ENCODE results near the gene ITGB3.
A peak's percentile ranks its signal among the peaks of the same experiment; 100 is the strongest.

Gene ITGB3

DNA sequence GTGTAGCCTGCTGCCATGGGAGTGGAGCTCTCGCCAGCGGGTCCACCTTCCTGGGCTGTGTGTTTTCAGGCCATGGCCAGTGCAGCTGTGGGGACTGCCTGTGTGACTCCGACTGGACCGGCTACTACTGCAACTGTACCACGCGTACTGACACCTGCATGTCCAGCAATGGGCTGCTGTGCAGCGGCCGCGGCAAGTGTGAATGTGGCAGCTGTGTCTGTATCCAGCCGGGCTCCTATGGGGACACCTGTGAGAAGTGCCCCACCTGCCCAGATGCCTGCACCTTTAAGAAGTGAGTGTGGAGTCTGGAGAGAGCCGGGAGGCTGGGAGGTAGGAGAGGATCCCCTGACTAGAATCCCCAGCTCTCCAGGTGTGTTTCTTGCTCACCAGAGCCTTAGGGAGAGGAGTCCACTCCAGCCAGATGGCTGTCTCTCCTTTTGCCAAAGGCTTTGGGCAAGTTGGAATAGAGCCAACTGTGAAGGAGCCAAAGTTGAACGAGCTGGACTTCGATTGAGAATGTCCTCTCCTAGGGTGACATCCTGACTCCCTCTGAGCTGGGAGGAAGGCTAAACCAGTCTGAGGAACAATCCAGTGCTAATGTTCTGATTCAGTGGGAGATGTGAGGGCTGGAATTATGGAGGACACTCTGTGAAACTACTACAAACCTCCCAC lies 45.7 kb downstream of the ITGB3 start:
- no peak overlapping the region for H3K27ac ChIP-seq (ENCODE audit: low read length)
- H3K9ac ChIP-seq (ENCODE audit: low read length in 2 of 2), result no peak overlapping the region
- H3K27me3 ChIP-seq (ENCODE audit: control insufficient read depth in 1 of 2, insufficient read depth in 2 of 2, low read length in 2 of 2), result no peaks in the 10 kb centered on the region
- H3K4me1 ChIP-seq (ENCODE audit: control insufficient read depth, insufficient read depth, low read length), result peaks cover 7% of the 10 kb centered on the region
- no peak overlapping the region for H3K4me3 ChIP-seq (ENCODE audit: low read length in 2 of 2)
- peaks cover 26 to 30% of the 10 kb centered on the region in 2 donors for H3K36me3 ChIP-seq (ENCODE audit: control insufficient read depth in 2 of 2, insufficient read depth in 2 of 2, low read length in 2 of 2)
- peaks cover 0 to 3% of the 10 kb centered on the region in 2 donors for H3K9me3 ChIP-seq (ENCODE audit: control insufficient read depth in 2 of 2, low read length in 2 of 2)

DNA sequence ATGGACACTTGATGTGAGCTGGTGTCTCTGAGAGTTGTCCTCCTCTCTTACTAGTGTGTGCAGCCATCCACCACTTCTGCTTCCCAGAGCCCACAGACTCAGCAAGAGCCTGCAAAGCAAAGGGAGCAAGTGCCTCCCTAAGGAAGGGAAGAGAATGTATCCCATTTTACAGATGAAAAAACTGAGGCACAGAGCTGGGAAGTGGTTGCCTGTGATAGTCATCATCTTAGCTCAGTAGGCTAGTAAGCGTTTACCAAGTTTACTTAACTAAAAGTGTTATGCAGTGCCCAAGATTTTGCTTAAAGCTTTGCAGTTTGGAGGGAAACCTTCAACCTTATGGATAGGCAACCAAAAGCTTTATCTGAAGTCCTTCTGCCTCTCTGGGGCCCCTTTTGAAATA lies 47.1 kb downstream of the ITGB3 start:
- Histone ChIP-seq H3K9me3 (ENCODE audit: control insufficient read depth in 2 of 2, low read length in 2 of 2) (peaks cover 0 to 3% of the 10 kb centered on the region in 2 donors), H3K9ac (ENCODE audit: low read length in 2 of 2) (no peak overlapping the region), H3K36me3 (ENCODE audit: control insufficient read depth in 2 of 2, insufficient read depth in 2 of 2, low read length in 2 of 2) (peaks cover 26 to 27% of the 10 kb centered on the region in 2 donors), H3K27me3 (ENCODE audit: control insufficient read depth in 1 of 2, insufficient read depth in 2 of 2, low read length in 2 of 2) (no peaks in the 10 kb centered on the region), H3K4me3 (ENCODE audit: low read length in 2 of 2) (no peak overlapping the region), H3K27ac (ENCODE audit: low read length) (no peak overlapping the region), H3K4me1 (ENCODE audit: control insufficient read depth, insufficient read depth, low read length) (peaks cover 6% of the 10 kb centered on the region)

DNA sequence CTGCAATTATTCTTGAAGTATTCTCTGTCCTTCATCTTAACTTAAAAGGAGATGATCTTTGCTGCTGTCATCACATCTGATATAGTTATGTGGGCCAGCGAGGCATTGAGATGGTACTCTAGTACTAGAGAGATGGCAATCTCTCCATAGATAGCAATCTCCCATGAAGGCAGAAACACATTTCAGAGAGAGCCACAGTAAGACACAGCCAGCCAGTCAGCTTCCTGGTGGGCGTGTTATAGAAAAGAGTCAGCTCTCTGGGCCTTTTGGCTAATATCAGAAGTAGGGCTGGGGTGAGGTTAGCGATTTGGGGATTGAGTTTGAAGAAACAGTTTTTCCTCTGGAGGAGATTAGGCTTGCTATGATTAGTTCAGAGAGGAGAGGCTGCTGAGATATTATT lies 47.5 kb downstream of the ITGB3 start:
- Histone ChIP-seq H3K27ac (ENCODE audit: low read length) (no peak overlapping the region), H3K9me3 (ENCODE audit: control insufficient read depth in 2 of 2, low read length in 2 of 2) (peaks cover 0 to 3% of the 10 kb centered on the region in 2 donors), H3K4me3 (ENCODE audit: low read length in 2 of 2) (no peak overlapping the region), H3K9ac (ENCODE audit: low read length in 2 of 2) (no peak overlapping the region), H3K4me1 (ENCODE audit: control insufficient read depth, insufficient read depth, low read length) (peaks cover 6% of the 10 kb centered on the region), H3K36me3 (ENCODE audit: control insufficient read depth in 2 of 2, insufficient read depth in 2 of 2, low read length in 2 of 2) (peaks cover 26 to 27% of the 10 kb centered on the region in 2 donors), H3K27me3 (ENCODE audit: control insufficient read depth in 1 of 2, insufficient read depth in 2 of 2, low read length in 2 of 2) (no peaks in the 10 kb centered on the region)

DNA sequence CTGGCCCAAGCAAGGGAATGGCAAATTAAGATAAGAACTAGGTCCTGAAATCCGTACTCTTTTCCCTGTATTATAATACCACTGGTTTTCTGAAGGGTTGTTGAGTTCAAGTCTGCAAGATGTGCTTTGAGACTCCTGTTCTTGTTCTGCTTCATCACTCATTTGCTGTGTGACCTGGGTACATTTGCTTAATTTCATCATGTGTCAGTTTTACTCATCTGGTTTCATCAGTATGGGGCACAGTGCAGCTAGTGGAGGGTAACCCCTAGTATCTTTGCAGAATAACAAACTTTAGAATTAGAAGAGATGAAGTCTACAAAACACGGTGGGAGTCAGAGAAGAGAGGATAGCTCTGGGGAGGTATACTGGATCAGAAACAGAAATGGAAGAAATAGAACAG lies 48.2 kb downstream of the ITGB3 start:
- Histone ChIP-seq H3K27me3 (ENCODE audit: control insufficient read depth in 1 of 2, insufficient read depth in 2 of 2, low read length in 2 of 2) (no peaks in the 10 kb centered on the region), H3K4me3 (ENCODE audit: low read length in 2 of 2) (no peak overlapping the region), H3K9ac (ENCODE audit: low read length in 2 of 2) (no peak overlapping the region), H3K27ac (ENCODE audit: low read length) (no peak overlapping the region), H3K36me3 (ENCODE audit: control insufficient read depth in 2 of 2, insufficient read depth in 2 of 2, low read length in 2 of 2) (peaks cover 26 to 27% of the 10 kb centered on the region in 2 donors), H3K4me1 (ENCODE audit: control insufficient read depth, insufficient read depth, low read length) (peaks cover 6% of the 10 kb centered on the region), H3K9me3 (ENCODE audit: control insufficient read depth in 2 of 2, low read length in 2 of 2) (peaks cover 0 to 3% of the 10 kb centered on the region in 2 donors)

DNA sequence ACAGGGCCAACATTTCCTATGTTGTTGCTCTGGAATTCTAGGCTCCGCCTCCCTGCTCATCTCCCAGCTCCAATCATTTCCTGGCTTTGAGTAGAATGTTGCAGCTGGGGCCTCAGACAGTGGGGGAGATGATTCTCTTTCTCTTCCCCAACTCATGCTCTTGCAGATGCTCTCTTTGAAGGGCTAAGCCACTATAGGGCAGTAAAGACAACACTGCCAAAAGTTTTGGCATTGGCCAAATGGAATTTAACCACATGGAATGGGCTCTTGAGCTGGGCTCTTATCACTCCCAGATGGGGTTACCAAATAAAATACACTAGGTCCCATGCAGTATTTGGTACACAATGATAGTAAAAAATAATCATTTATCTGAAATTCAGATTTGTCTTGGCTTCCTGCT lies 50.6 kb downstream of the ITGB3 start:
- no peak overlapping the region for H3K4me3 ChIP-seq (ENCODE audit: low read length in 2 of 2)
- H3K9me3 ChIP-seq (ENCODE audit: control insufficient read depth in 2 of 2, low read length in 2 of 2), result peaks cover 0 to 3% of the 10 kb centered on the region in 2 donors
- no peak overlapping the region for H3K9ac ChIP-seq (ENCODE audit: low read length in 2 of 2)
- H3K36me3 ChIP-seq (ENCODE audit: control insufficient read depth in 2 of 2, insufficient read depth in 2 of 2, low read length in 2 of 2), result peaks cover 33% of the 10 kb centered on the region in 2 donors
- H3K4me1 ChIP-seq (ENCODE audit: control insufficient read depth, insufficient read depth, low read length), result peaks cover 6% of the 10 kb centered on the region
- H3K27me3 ChIP-seq (ENCODE audit: control insufficient read depth in 1 of 2, insufficient read depth in 2 of 2, low read length in 2 of 2), result no peaks in the 10 kb centered on the region
- no peak overlapping the region for H3K27ac ChIP-seq (ENCODE audit: low read length)

DNA sequence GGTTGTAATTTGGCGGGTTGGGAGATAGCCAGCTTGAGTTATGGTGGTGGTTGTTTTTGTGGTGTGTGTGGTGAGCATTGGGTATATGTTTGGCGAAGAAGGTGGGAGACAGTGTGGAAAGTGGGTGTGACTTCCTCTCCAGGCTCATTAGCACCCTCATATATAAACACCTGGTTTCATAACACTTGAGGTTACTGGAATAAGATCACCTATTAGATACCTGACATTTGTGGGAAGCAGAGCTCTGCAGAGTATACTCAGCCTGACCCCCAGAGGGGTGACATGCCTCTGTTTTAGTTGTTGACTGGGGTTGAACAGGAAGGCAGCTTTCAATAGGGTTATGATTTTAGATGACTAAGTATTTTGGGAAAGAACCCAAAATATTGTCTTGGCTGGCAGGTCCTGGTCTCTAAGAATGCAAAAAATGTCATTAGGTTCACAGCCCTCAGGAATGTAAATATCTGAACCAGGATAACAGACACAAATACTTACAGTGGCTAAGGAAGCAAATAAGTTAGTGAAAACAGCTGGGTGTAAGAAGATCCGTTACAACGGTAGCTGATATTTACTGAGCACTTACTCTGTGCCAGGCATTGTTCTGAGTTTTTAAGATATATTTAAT lies 51.8 kb downstream of the ITGB3 start:
- no peak overlapping the region for H3K4me3 ChIP-seq (ENCODE audit: low read length in 2 of 2)
- H3K36me3 ChIP-seq (ENCODE audit: control insufficient read depth in 2 of 2, insufficient read depth in 2 of 2, low read length in 2 of 2), result peaks cover 29 to 32% of the 10 kb centered on the region in 2 donors
- H3K27me3 ChIP-seq (ENCODE audit: control insufficient read depth in 1 of 2, insufficient read depth in 2 of 2, low read length in 2 of 2), result no peaks in the 10 kb centered on the region
- H3K4me1 ChIP-seq (ENCODE audit: control insufficient read depth, insufficient read depth, low read length), result peaks cover 6% of the 10 kb centered on the region
- H3K27ac ChIP-seq (ENCODE audit: low read length), result no peak overlapping the region
- H3K9me3 ChIP-seq (ENCODE audit: control insufficient read depth in 2 of 2, low read length in 2 of 2), result peaks cover 0 to 3% of the 10 kb centered on the region in 2 donors
- no peak overlapping the region for H3K9ac ChIP-seq (ENCODE audit: low read length in 2 of 2)

DNA sequence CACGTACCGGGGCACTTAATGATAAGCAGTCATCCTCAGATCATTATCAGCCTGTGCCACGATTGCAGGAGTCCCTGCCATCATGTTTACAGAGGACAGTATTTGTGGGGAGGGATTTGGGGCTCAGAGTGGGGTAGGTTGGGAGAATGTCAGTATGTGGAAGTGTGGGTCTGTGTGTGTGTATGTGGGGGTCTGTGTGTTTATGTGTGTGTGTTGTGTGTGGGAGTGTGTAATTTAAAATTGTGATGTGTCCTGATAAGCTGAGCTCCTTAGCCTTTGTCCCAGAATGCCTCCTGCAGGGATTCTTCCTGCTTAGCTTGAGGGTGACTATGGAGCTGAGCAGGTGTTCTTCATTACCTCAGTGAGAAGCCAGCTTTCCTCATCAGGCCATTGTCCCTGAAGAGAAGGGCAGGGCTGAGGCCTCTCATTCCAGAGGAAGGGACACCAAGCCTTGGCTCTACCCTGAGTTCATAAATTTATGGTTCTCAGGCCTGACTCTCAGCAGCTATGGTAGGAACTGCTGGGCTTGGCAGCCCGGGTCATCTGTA lies 56.6 kb downstream of the ITGB3 start:
- Histone ChIP-seq H3K27me3 (ENCODE audit: control insufficient read depth in 1 of 2, insufficient read depth in 2 of 2, low read length in 2 of 2) (no peaks in the 10 kb centered on the region), H3K9ac (ENCODE audit: low read length in 2 of 2) (no peak overlapping the region), H3K4me3 (ENCODE audit: low read length in 2 of 2) (no peak overlapping the region), H3K36me3 (ENCODE audit: control insufficient read depth in 2 of 2, insufficient read depth in 2 of 2, low read length in 2 of 2) (peaks cover 14 to 17% of the 10 kb centered on the region in 2 donors), H3K4me1 (ENCODE audit: control insufficient read depth, insufficient read depth, low read length) (peaks cover 8% of the 10 kb centered on the region), H3K9me3 (ENCODE audit: control insufficient read depth in 2 of 2, low read length in 2 of 2) (no peaks in the 10 kb centered on the region), H3K27ac (ENCODE audit: low read length) (no peak overlapping the region)

DNA sequence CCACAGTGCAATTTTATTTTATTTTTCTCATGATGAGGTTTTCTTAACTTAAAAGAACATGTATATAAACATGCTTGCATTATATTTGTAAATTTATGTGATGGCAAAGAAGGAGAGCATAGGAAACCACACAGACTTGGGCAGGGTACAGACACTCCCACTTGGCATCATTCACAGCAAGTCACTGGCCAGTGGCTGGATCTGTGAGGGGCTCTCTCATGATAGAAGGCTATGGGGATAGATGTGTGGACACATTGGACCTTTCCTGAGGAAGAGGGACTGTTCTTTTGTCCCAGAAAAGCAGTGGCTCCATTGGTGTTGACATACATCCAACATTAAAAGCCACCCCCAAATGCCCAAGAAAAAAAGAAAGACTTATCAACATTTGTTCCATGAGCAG lies 57.8 kb downstream of the ITGB3 start:
- Histone ChIP-seq H3K4me3 (ENCODE audit: low read length in 2 of 2) (no peak overlapping the region), H3K27ac (ENCODE audit: low read length) (no peak overlapping the region), H3K4me1 (ENCODE audit: control insufficient read depth, insufficient read depth, low read length) (peaks cover 8% of the 10 kb centered on the region), H3K27me3 (ENCODE audit: control insufficient read depth in 1 of 2, insufficient read depth in 2 of 2, low read length in 2 of 2) (no peaks in the 10 kb centered on the region), H3K9ac (ENCODE audit: low read length in 2 of 2) (no peak overlapping the region), H3K36me3 (ENCODE audit: control insufficient read depth in 2 of 2, insufficient read depth in 2 of 2, low read length in 2 of 2) (peaks cover 14 to 17% of the 10 kb centered on the region in 2 donors), H3K9me3 (ENCODE audit: control insufficient read depth in 2 of 2, low read length in 2 of 2) (no peaks in the 10 kb centered on the region)

DNA sequence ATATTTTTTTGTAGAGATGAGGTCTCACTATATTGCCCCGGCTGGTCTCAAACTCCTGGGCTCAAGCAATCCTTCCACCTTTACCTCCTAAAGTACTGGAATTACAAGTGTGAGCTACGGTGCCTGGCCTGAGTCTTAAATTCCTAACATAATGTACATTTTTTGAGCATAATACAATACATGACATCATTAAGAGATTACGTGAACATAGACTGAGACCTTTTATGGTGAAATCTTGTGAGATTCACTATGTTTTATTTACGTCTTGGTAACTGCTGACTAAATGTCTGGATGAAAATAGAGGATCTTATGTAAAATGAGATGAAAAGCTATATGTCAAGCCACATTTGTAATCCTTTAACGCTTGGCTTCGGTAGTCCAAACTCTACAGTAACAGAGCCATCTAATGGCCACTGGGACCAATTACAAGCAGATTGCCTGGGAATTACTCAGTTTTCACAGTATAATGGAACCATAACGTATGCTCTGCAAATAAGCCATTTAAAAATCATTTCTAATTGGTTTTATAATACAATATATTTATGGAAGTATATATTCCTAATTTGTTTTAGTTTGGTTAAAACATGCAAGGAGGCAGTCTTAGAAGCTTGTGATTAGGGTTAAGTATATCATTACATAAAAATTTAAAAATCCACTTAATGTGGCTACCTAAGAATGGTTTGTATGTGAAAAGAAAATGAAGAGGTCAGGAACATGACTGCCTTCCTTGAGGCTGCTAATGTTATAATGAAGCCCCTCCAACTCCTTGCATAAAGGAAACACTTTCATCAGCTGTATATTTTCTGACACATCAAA lies 62.0 kb downstream of the ITGB3 start:
- Histone ChIP-seq H3K9me3 (ENCODE audit: control insufficient read depth in 2 of 2, low read length in 2 of 2) (no peaks in the 10 kb centered on the region), H3K9ac (ENCODE audit: low read length in 2 of 2) (peak overlapping the region in 1 of 2 donors; percentile 65), H3K27ac (ENCODE audit: low read length) (peak overlapping the region; percentile 74), H3K36me3 (ENCODE audit: control insufficient read depth in 2 of 2, insufficient read depth in 2 of 2, low read length in 2 of 2) (peaks cover 1 to 5% of the 10 kb centered on the region in 2 donors), H3K4me3 (ENCODE audit: low read length in 2 of 2) (peak overlapping the region in 1 of 2 donors; percentile 31), H3K27me3 (ENCODE audit: control insufficient read depth in 1 of 2, insufficient read depth in 2 of 2, low read length in 2 of 2) (no peaks in the 10 kb centered on the region), H3K4me1 (ENCODE audit: control insufficient read depth, insufficient read depth, low read length) (peaks cover 6% of the 10 kb centered on the region)

DNA sequence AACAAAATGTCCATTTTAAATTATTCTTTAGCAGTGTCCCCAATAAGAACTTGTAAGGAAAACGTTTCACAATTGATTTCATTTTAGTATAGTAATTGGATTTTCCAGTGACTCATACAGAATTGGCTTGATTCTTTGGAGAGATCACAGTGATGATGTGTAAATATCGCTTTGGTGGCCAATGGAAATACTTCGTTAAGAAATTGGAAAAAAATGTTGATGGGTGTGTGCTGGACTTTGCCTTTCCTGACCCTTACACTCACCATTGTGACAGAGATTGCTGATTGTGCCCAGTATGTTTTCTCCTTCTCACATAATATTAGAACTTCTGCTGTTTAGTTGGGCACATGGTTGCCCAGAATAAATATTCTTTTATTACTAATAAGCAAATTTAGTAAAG lies 62.7 kb downstream of the ITGB3 start:
- H3K4me3 ChIP-seq (ENCODE audit: low read length in 2 of 2), result no peak overlapping the region

More for the DNA sequence above, 62.7 kb downstream of the ITGB3 start:
- no peaks in the 10 kb centered on the region for H3K27me3 ChIP-seq (ENCODE audit: control insufficient read depth in 1 of 2, insufficient read depth in 2 of 2, low read length in 2 of 2)
- H3K4me1 ChIP-seq (ENCODE audit: control insufficient read depth, insufficient read depth, low read length), result peaks cover 5% of the 10 kb centered on the region
- no peak overlapping the region for H3K9ac ChIP-seq (ENCODE audit: low read length in 2 of 2)
- H3K36me3 ChIP-seq (ENCODE audit: control insufficient read depth in 2 of 2, insufficient read depth in 2 of 2, low read length in 2 of 2), result no peaks in the 10 kb centered on the region
- H3K27ac ChIP-seq (ENCODE audit: low read length), result no peak overlapping the region
- H3K9me3 ChIP-seq (ENCODE audit: control insufficient read depth in 2 of 2, low read length in 2 of 2), result no peaks in the 10 kb centered on the region

Data from stomach smooth muscle (tissue), 2 donors.